CD14-positive monocyte (primary cell): ENCODE data around the gene RARB. TPM values are rescaled to one million over a fixed set of nuclear protein-coding genes. Genes with fewer than 3 reads are reported as not detected.
A peak's percentile ranks its signal among the peaks of the same experiment; 100 is the strongest.

Source experiments
- DNase-seq, 3 donors: peaks; one replicate each; pipeline ENCODE4 v3.0.0-alpha.2; 2011 to 2022
- H2AFZ ChIP-seq: 2 replicates; pipeline ENCODE4 v1.6.0; 2012; ENCODE audit warnings: mild to moderate bottlenecking, low read depth, low read length, inconsistent platforms; ENCODE audit not compliant: insufficient read depth, poor library complexity, severe bottlenecking
- H3K27ac ChIP-seq, 2 donors: 1 replicate in 1 of 2; 2 replicates in 1 of 2; pipeline ENCODE4 v1.5.1; 2012 to 2013; ENCODE audit warnings: low read length in 2 of 2, control low read depth in 1 of 2, inconsistent platforms in 1 of 2, low read depth in 1 of 2, mild to moderate bottlenecking in 1 of 2
- H3K27me3 ChIP-seq, 2 donors: one replicate each; pipeline versions ENCODE4 v1.6.0 to v1.6.1; 2011 to 2013; ENCODE audit warnings: low read length in 2 of 2; ENCODE audit not compliant: control insufficient read depth in 2 of 2, insufficient read depth in 2 of 2
- H3K36me3 ChIP-seq, 2 donors: replicated peaks in 1 of 2; 1 replicate in 1 of 2; 2 replicates in 1 of 2; pipeline versions ENCODE4 v1.5.1 to v1.6.1; 2012 to 2013; ENCODE audit warnings: low read length in 2 of 2, control low read depth in 1 of 2, inconsistent platforms in 1 of 2, mild to moderate bottlenecking in 1 of 2; ENCODE audit not compliant: insufficient read depth in 2 of 2, control insufficient read depth in 1 of 2
- H3K4me1 ChIP-seq, 2 donors: 1 replicate in 1 of 2; 2 replicates in 1 of 2; pipeline versions ENCODE4 v1.5.1 to v1.6.1; 2012 to 2013; ENCODE audit warnings: low read length in 2 of 2, control low read depth in 1 of 2, inconsistent platforms in 1 of 2, mild to moderate bottlenecking in 1 of 2, moderate library complexity in 1 of 2; ENCODE audit not compliant: insufficient read depth in 2 of 2, control insufficient read depth in 1 of 2
- H3K4me2 ChIP-seq: replicated peaks from 2 replicates; pipeline ENCODE3; 2012; ENCODE audit warnings: low read length, moderate library complexity, mild to moderate bottlenecking; ENCODE audit not compliant: poor library complexity, severe bottlenecking; ENCODE audit errors: extremely low read depth
- H3K4me3 ChIP-seq, 3 experiments: fragments of 200-600 bp in 1 of 3; sonication (generic) in 1 of 3; replicated peaks in 1 of 3; 1 replicate in 2 of 3; 2 replicates in 1 of 3; pipeline ENCODE4 v1.5.1; 2011 to 2013; ENCODE audit warnings: low read length in 3 of 3, mild to moderate bottlenecking in 3 of 3, control low read depth in 2 of 3, low read depth in 2 of 3, inconsistent platforms in 1 of 3, moderate library complexity in 1 of 3
- H3K79me2 ChIP-seq: 2 replicates; pipeline ENCODE4 v1.6.0; 2012; ENCODE audit warnings: mild to moderate bottlenecking, control low read depth, inconsistent platforms, low read length, moderate library complexity; ENCODE audit not compliant: insufficient read depth
- H3K9ac ChIP-seq: 2 replicates; pipeline ENCODE4 v1.6.0; 2017; ENCODE audit warnings: low read length, mild to moderate bottlenecking; ENCODE audit not compliant: insufficient read depth, poor library complexity, severe bottlenecking
- H3K9me3 ChIP-seq, 2 donors: replicated peaks in 1 of 2; 1 replicate in 1 of 2; 2 replicates in 1 of 2; pipeline versions ENCODE4 v1.5.1 to v1.6.1; 2012 to 2013; ENCODE audit warnings: low read length in 2 of 2, control low read depth in 1 of 2; ENCODE audit not compliant: control insufficient read depth in 1 of 2, insufficient read depth in 1 of 2
- H4K20me1 ChIP-seq: 2 replicates; pipeline ENCODE4 v1.6.0; 2012; ENCODE audit warnings: mild to moderate bottlenecking, low read length, control low read depth, moderate library complexity; ENCODE audit not compliant: insufficient read depth
- H3K27ac Mint-ChIP-seq, 7 donors: one replicate each; pipeline ENCODE4 v1.8.0; 2020; ENCODE audit warnings: mild to moderate bottlenecking in 7 of 7, mixed read lengths in 7 of 7, moderate library complexity in 6 of 7, inconsistent platforms in 2 of 7
- H3K27me3 Mint-ChIP-seq, 3 donors: one replicate each; pipeline ENCODE4 v1.8.0; 2021 to 2022; ENCODE audit warnings: low read depth in 3 of 3, mild to moderate bottlenecking in 3 of 3, mixed read lengths in 3 of 3, moderate library complexity in 3 of 3, inconsistent platforms in 1 of 3
- H3K36me3 Mint-ChIP-seq, 2 donors: one replicate each; pipeline ENCODE4 v1.8.0; 2020; ENCODE audit warnings: mixed read lengths in 2 of 2, inconsistent platforms in 1 of 2, mild to moderate bottlenecking in 1 of 2
- H3K4me1 Mint-ChIP-seq: one replicate; pipeline ENCODE4 v1.8.0; 2020; ENCODE audit warnings: mild to moderate bottlenecking, mixed read lengths
- H3K4me3 Mint-ChIP-seq, 2 donors: one replicate each; pipeline ENCODE4 v1.8.0; 2020; ENCODE audit warnings: mild to moderate bottlenecking in 2 of 2, mixed read lengths in 2 of 2, moderate library complexity in 1 of 2
- H3K9me3 Mint-ChIP-seq, 7 donors: one replicate each; pipeline ENCODE4 v1.8.0; 2020 to 2022; ENCODE audit warnings: mixed read lengths in 7 of 7, mild to moderate bottlenecking in 6 of 7, moderate library complexity in 6 of 7, inconsistent platforms in 2 of 7
- CTCF ChIP-seq: fragments of 200-600 bp; IDR thresholded peaks from one replicate; pipeline ENCODE4 v1.8.0; 2022; ENCODE audit warnings: antibody characterized with exemption, mild to moderate bottlenecking
- WGBS: methylation state at CpG from one replicate; pipeline ENCODE4 v1.1.5; 2013; ENCODE audit warnings: missing lambda C conversion rate; ENCODE audit not compliant: insufficient coverage; 5-methylcytosine and 5-hydroxymethylcytosine counted together
- intact Hi-C, 2 donors: fragments of 100-400 bp; cut with micrococcal nuclease; formaldehyde crosslinking; loops; one replicate each; pipeline versions ENCODE4 v1.15.0 to v1.15.1; 2023
- polyA plus RNA-seq, 3 donors: library from polyadenylated mRNA; depleted of rRNA in 1 of 3; unstranded in 2 of 3; stranded (reverse) in 1 of 3; fragments of 300-500 nt in 2 of 3; fragments of >200 nt in 1 of 3; fragmentation: Illumina TruSeq in 2 of 3; gene quantifications; 1 replicate in 2 of 3; 2 replicates in 1 of 3; pipeline ENCODE4 v1.2.3, GENCODE V29; 2012 to 2021

Gene RARB
- polyA plus RNA-seq, 3 donors, result not detected

DNA sequence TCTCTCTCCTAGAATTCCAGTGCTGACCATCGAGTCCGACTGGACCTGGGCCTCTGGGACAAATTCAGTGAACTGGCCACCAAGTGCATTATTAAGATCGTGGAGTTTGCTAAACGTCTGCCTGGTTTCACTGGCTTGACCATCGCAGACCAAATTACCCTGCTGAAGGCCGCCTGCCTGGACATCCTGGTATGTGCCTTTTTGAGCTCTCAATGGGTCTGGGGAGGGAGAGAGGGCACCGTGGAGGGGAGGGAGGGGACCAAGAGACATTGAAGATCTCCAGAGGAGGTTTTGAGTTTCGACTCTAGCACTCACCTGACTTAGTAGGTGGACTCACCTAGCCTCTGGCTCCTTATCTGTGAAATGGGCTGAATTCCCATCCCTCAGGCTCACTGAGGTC lies 152.5 kb downstream of the RARB start:
- Histone ChIP-seq H3K4me3 (no peak overlapping the region), H4K20me1 (no peaks in the 10 kb centered on the region), H3K79me2 (no peaks in the 10 kb centered on the region), H3K9ac (no peak overlapping the region), H3K4me1 (no peaks in the 10 kb centered on the region), H3K27ac (no peak overlapping the region), H3K27me3 (no peaks in the 10 kb centered on the region), H3K9me3 (no peaks in the 10 kb centered on the region), H2AFZ (no peak overlapping the region), H3K4me2 (no peak overlapping the region), H3K36me3 (no peaks in the 10 kb centered on the region)
- no peak for DNase-seq
- H3K27me3 Mint-ChIP-seq, result peaks cover 4 to 8% (median 5%) of the 10 kb centered on the region in 3 donors
- H3K27ac Mint-ChIP-seq, result no peak overlapping the region
- intact Hi-C loops, result loop anchor here in 1 of 2 donors (10.0 kb wide), 1 partner anchor 136 kb away; no protein-coding TSS in a partner anchor
- H3K4me3 Mint-ChIP-seq, result peak overlapping the region in 1 of 2 donors; percentile 6
- WGBS, result 91% methylated on average over 4 of the region's 8 CpGs
- H3K4me1 Mint-ChIP-seq, result peaks cover 8% of the 10 kb centered on the region
- no peaks in the 10 kb centered on the region for H3K36me3 Mint-ChIP-seq
- TF ChIP-seq CTCF, result no peak
- H3K9me3 Mint-ChIP-seq, result no peaks in the 10 kb centered on the region

- H3K27ac Mint-ChIP-seq, result no peak overlapping the region
- 93% methylated on average over 2 of the region's 7 CpGs for WGBS
- H3K27me3 Mint-ChIP-seq, result peaks cover 5 to 8% (median 6%) of the 10 kb centered on the region in 3 donors
- no peaks in the 10 kb centered on the region for H3K36me3 Mint-ChIP-seq
- Histone ChIP-seq H3K4me3 (no peak overlapping the region), H3K79me2 (no peaks in the 10 kb centered on the region), H3K27me3 (no peaks in the 10 kb centered on the region), H3K4me1 (no peaks in the 10 kb centered on the region), H3K4me2 (no peak overlapping the region), H3K27ac (no peak overlapping the region), H2AFZ (no peak overlapping the region), H3K9ac (no peak overlapping the region), H4K20me1 (no peaks in the 10 kb centered on the region), H3K9me3 (no peaks in the 10 kb centered on the region), H3K36me3 (no peaks in the 10 kb centered on the region)
- TF ChIP-seq CTCF, result no peak
- peaks cover 8% of the 10 kb centered on the region for H3K4me1 Mint-ChIP-seq
- H3K9me3 Mint-ChIP-seq, result peaks cover 0 to 2% (median 0%) of the 10 kb centered on the region in 7 donors
- no peak overlapping the region for H3K4me3 Mint-ChIP-seq
- intact Hi-C loops, result loop anchor here in 1 of 2 donors (10.0 kb wide), 1 partner anchor 137 kb away; no protein-coding TSS in a partner anchor
- no peak for DNase-seq
Observed at GRCh38 chr3:25581335-25581734, 153.3 kb downstream of the RARB start.
